ENCODE results near the gene CCDC196. TPM values are rescaled to one million over a fixed set of nuclear protein-coding genes. Genes with fewer than 3 reads are reported as not detected.

CCDC196 gene
- not detected for total RNA-seq

GRCh38 chr14:66485910-66486421 lies at the start of gene CCDC196:
Gene CCDC196, plus strand, starts transcription at chr14:66486371. Its CDS starts 132 bp downstream, at chr14:66486503.
- DNase-seq (ENCODE audit: low spot score), result no peak

DNA sequence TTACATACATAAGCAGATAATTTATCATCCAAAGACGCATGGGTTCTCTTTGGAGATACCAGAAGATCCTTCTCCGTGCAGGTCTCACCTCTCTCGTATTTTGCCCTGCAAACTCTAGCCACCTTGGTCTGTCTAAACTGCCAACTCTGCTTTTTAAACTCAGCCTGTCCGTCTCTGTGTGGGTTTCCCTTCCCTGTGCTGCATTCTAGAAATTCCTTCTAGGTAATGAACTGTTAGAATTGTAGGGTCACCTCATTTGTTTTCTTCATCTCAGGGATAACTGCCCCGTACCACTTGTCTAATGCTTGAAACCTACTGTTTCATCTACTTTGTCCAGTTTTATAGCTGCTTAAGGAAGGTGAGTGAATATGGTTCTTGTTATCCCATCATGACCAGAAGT lies 45.4 kb upstream of the CCDC196 start:
- no peak for DNase-seq (ENCODE audit: low spot score)

- DNase-seq (ENCODE audit: low spot score), result no peak
These were observed 43.1 kb upstream of the CCDC196 start for GRCh38 chr14:66442953-66443571.

DNA sequence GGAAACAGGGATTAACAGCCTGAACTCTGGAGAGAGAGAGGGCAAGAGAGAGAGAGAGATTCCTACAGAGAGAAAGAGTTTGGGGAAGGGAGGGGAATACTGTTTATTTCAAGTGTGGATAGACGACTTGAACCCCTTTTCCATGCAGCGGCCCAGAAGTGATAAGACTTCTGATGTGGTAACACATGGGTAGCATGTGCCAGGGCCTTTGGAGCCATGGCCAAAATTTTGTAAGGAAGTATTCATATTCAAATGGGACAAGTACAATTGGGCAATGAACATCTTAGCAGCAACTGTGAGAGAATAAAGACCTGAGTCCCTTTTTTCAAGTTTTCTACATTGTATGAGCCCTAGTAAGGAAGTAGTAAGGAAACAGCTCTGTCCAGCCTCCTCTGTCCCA lies 42.4 kb upstream of the CCDC196 start:
- DNase-seq (ENCODE audit: low spot score), result no peak

GRCh38 chr14:66444271-66444927 lies 41.8 kb upstream of the CCDC196 start:
- DNase-seq (ENCODE audit: low spot score), result peak; percentile 41

DNA sequence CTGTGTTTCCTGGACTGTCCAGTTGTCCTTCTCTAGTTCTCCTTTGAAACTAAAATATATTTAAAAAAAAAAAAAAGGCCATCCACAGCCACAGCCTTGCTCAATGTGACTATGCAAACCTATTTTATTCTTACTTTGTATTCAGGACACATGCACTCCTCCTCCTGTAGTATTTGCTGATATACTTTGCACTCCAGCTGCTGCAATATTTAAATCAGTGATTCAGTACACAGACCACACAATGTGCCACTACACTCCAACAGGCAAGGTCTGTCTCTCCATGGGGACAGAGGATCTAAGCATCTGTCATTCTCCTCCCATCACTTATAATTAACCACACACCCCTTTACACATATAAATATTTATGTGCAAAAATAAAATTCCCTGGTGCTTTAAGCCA lies 40.2 kb upstream of the CCDC196 start:
- no peak for DNase-seq (ENCODE audit: low spot score)

DNA sequence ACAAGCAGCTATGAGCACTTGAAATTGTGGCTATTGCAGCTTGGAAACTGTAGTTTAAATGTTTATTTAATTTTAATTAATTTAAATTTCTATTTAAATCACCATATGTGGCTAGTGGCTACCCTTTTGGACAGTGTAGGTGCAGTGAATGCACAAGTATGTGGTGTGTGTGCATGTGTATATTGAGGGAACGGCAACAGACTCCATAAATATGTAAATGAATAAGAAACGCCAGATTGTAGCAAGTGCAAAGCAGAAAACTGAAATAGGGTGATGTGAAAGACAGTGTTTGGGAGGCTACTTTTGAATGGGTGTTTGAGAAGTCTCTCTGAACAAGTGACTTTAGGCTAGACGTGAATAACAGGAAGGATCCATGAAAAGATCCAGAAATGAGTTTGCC lies 32.7 kb upstream of the CCDC196 start:
- no peak for DNase-seq (ENCODE audit: low spot score)

GRCh38 chr14:66459603-66460002 lies 26.6 kb upstream of the CCDC196 start:
- DNase-seq (ENCODE audit: low spot score), result no peak

DNA sequence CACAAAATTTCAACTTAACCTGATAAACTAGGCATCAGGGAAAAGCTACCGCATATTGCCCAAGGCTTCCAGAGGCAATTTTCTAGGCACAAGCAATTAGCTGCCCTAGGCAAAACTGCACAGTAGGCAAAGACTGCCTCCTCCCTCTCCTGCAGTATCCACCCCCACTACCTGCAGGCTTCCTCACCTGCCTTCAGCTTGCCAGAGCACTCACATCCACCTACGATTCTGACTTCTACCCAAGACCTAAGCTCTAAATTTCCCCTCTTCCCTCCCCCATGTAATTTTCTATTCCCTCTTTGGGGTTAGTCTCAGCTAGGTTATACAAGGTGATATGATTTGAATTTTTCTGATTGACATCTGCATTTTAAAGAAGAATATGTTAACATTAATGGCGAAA lies 21.9 kb upstream of the CCDC196 start:
- no peak for DNase-seq (ENCODE audit: low spot score)

DNA sequence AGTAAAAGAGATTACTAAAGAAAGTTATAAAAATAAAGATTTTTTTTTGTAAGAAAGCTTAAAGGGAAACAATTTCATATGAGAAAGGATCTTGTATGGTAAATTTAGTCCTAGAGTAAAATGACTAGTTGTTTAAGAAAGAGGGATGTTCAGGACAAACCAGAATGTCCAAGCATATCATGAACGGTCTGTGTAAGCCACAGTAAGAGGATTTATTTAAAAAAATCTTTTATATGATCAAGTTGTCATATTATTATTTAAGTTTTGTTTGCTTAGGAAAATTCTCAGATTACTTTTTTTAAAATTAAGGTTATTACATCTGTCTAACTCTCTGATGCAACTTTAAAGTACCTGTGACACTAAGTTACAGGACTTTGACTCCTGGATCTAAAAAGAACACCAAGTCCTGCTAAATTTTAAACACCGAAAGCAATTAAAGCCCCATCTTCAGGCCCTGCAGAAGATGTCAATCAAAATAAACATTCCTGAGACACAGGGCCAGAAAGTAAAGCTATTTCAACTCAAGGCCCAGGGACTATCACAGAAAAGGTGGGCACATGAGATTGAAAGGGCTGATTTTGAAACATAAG lies 17.3 kb upstream of the CCDC196 start:
- DNase-seq (ENCODE audit: low spot score), result no peak

GRCh38 chr14:66471584-66471983 lies 14.6 kb upstream of the CCDC196 start:
- DNase-seq (ENCODE audit: low spot score), result no peak

GRCh38 chr14:66472251-66472650 lies 13.9 kb upstream of the CCDC196 start:
- no peak for DNase-seq (ENCODE audit: low spot score)

GRCh38 chr14:66473223-66473622 lies 12.9 kb upstream of the CCDC196 start:
- no peak for DNase-seq (ENCODE audit: low spot score)

DNA sequence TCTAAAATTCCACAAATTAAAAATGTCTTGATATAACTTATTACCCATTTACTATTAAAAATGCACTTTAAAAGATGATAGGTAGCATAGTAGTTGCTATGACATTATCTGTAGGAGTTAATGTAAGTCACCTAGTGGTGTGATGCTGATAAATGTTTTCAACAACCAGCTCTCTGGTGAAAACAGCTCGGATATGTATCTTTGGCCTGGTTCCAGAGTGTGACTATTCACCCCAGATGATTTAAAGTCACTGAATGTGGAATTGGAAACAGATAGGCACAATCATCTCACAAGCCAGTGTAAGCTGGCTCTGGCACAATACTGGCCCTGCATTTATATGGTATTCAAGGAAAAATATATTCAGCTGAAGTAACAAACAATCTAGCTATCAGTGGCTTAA lies 9.2 kb upstream of the CCDC196 start:
- no peak for DNase-seq (ENCODE audit: low spot score)

- no peak for DNase-seq (ENCODE audit: low spot score)
These were observed 8.6 kb upstream of the CCDC196 start for GRCh38 chr14:66477567-66477966.

- DNase-seq (ENCODE audit: low spot score), result no peak
These were observed 3.3 kb upstream of the CCDC196 start for GRCh38 chr14:66482873-66483272.

DNA sequence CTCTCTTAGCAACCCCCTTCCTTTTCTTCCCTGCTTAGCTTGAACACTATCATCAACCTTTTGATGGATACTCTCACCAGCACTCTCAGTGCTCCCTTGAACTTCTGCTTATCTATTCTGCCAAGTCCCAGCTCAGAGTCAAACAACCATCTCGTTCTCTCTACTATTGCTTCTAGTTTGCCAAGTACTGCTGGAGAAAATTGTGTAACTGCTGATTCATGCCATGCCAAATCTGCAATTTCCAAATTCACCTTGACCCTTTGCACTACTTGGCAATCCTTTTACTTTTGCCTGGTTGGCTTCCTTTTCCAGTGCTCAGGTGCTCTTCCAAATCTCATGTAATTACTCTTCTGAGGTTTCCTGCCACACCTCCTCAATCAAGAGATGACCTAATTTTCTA lies 2.8 kb upstream of the CCDC196 start:
- DNase-seq (ENCODE audit: low spot score), result no peak

DNA sequence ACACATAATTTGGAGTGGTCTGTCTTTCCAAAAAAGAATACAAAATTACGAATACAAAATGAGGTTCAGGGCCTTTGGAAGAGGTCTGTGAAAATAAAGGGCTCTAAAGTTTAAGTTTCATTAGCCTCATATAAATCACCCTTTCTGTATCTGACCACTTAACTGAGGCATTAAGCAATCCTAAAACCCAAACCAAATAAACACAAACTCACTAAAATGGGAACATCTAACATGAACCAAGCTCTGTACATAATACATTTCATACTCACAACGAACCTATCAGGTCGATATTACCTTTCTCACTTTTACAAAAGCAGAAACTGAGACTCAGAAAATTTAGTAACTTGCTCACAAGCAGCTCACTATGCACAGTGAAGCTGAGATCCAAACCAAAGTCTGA lies 1.1 kb upstream of the CCDC196 start:
- no peak for DNase-seq (ENCODE audit: low spot score)

DNA sequence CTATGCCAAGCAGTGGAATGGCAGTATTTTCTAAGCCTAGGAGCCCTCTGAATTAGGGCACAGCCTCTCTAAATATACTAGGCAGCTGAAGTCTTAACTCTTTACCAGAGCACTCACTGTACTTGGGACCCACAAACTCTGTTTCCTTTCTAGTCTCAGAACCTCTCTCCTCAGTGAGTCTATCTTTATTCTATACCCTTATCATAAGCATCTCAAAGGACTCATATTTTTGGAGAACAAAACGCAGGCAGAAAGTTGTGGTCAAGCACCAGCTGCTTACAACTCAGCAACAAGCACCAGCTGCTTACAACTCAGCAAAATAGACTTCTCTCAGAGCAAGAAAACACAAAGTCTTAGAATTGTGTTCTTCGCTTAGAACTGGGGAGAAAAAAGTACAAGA lies 993 bp downstream of the CCDC196 start:
- no peak for DNase-seq (ENCODE audit: low spot score)

GRCh38 chr14:66490143-66491111 lies 4.3 kb downstream of the CCDC196 start:
- no peak for DNase-seq (ENCODE audit: low spot score)

DNA sequence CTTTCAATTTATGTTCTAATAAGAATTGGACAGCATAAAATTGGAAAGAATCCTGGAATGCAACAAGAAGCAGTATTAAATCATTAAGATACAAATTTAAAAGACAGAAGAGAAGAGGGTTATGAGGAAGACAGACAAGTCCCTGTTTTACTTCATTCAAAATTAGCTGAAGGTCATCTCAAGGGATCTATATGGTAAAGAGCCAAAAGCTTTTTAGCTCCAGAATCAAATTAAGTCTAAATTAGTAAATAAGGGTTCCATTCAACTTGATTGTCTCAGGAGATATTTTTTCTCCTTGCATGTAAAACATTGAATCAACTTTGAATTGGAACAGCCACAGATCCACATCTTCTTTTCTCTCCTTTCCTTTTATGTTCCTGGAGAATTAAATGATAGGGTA lies 7.6 kb downstream of the CCDC196 start:
- no peak for DNase-seq (ENCODE audit: low spot score)

Measured in ureter (tissue), 1 donor.